ENCODE data around the gene PDE12. TPM values are rescaled to one million over a fixed set of nuclear protein-coding genes. Genes with fewer than 3 reads are reported as not detected.

PDE12 gene
- 10 to 100 TPM; 23.3 to 27.3 TPM for total RNA-seq

DNA sequence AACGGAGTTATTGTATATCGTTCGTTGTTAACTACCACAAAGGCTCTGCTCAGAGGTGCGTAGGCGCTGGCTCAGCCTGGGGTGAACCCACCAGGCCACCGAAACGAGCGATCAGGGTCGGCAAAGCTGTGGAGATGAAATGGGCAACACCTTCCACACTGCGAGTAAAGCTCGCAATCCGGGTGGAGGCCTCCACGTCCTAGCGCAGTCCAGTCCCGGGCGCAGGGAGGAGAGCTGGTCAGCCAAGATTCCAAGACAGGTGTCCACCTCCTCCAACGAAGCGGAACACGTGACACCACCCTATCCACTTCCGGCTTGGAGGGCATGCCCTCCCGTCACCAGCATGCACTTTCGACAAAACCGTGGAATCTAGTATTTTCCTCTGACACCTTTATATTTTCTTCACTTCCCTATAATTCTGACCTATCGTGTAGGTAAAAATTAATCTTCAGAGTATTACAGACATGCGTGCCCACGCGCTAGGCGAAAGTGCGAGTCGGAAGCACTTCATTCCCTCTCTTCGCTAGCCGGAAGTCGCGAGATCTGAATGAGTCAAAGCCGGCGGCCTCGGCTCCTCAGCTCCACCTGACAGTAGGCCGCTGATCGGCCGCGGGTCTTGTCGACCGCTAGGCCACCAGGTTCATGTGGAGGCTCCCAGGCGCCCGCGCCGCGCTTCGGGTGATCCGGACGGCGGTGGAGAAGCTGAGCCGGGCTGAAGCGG is at the start of gene PDE12:
TSS of gene PDE12 (plus strand) at position 537 of the 721 bp plus-strand sequence. CDS start at position 643, 106 bp downstream.
- H3K27ac Mint-ChIP-seq, result peak within 1 kb of the TSS; percentile 99
- H3K27me3 Mint-ChIP-seq, result no peaks in the 10 kb centered on the region
- POLR2A ChIA-PET, result interaction anchor here (0.5 to 3.7 kb wide), 10 partner anchors 13 to 330 kb away, joined by 3 to 55 read pairs (median 3); partner anchors contain the start of genes ARF4, DENND6A and SLMAP
- ATAC-seq (ENCODE audit: low read depth), result peak; percentile 73
- peak; percentile 82 for DNase-seq
- H3K9me3 Mint-ChIP-seq, result no peaks in the 10 kb centered on the region
- peaks cover 30% of the 10 kb centered on the region for H3K4me1 Mint-ChIP-seq
- peak within 1 kb of the TSS; percentile 90 for H3K4me3 Mint-ChIP-seq
- H3K36me3 Mint-ChIP-seq, result peaks cover 22% of the 10 kb centered on the region

DNA sequence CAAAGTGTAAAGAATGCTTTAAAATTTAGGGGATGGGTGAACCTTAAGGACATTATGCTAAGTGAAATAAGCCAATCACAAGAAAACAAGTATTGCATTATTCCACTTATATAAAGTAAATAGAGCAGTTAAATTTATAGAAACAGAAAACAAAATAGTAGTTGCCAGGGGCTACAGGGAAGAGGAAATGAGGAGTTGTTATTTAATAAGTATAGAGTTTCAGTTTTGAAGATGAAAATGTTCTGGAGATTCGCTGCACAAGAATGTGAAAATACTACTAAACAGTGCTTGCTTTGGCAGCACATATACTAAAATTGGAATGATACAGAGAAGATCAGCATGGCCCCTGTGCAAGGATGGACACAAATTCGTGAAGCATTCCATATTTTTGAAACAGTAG is 43.9 kb upstream of the PDE12 start:
- Mint-ChIP-seq H3K4me1 (no peaks in the 10 kb centered on the region), H3K36me3 (no peaks in the 10 kb centered on the region), H3K27ac (no peak overlapping the region), H3K27me3 (peaks cover 20% of the 10 kb centered on the region), H3K9me3 (no peaks in the 10 kb centered on the region), H3K4me3 (no peak overlapping the region)
- POLR2A ChIA-PET, result no interaction called here
- ATAC-seq (ENCODE audit: low read depth) (no peak), DNase-seq (no peak)

DNA sequence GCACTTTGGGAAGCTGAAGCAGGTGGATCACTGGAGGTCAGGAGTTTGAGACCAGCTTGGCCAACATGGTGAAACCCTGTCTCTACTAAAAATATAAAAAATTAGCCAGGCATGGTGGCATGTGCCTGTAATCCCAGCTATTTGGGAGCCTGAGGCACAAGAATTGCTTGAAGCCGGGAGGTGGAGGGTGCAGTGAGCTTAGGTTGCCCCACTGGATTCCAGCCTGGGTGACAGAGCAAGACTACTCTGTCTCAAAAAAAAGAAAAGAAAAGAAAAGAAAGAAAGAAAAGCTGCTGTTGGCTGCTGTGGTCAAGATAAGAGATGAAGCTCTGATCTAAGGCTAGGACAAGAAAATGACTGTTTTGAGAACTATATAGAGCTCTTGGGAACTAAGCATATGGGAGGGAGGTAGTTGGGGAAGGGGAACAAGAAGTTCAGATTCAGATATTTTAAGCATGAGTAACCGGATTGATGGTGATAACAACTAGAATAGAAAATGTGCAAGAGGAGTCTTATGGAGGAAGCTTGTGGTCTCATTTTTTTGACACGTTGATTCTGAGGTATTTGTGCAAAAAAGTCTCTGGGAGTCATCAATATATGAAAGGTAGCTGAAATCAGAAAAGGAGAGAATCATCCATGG is 37.7 kb upstream of the PDE12 start:
- Mint-ChIP-seq H3K4me1 (peaks cover 4% of the 10 kb centered on the region), H3K27me3 (peaks cover 7% of the 10 kb centered on the region), H3K36me3 (no peaks in the 10 kb centered on the region), H3K4me3 (no peak overlapping the region), H3K27ac (no peak overlapping the region), H3K9me3 (no peaks in the 10 kb centered on the region)
- DNase-seq, result no peak
- POLR2A ChIA-PET, result no interaction called here
- ATAC-seq (ENCODE audit: low read depth), result no peak

- no peak for DNase-seq
- H3K27ac Mint-ChIP-seq, result no peak overlapping the region
- no peaks in the 10 kb centered on the region for H3K9me3 Mint-ChIP-seq
- H3K27me3 Mint-ChIP-seq, result peaks cover 6% of the 10 kb centered on the region
- H3K4me3 Mint-ChIP-seq, result no peak overlapping the region
- no peaks in the 10 kb centered on the region for H3K36me3 Mint-ChIP-seq
- POLR2A ChIA-PET, result no interaction called here
- ATAC-seq (ENCODE audit: low read depth), result no peak
- no peaks in the 10 kb centered on the region for H3K4me1 Mint-ChIP-seq
Observed at GRCh38 chr3:57530071-57530608, 25.9 kb upstream of the PDE12 start.

DNA sequence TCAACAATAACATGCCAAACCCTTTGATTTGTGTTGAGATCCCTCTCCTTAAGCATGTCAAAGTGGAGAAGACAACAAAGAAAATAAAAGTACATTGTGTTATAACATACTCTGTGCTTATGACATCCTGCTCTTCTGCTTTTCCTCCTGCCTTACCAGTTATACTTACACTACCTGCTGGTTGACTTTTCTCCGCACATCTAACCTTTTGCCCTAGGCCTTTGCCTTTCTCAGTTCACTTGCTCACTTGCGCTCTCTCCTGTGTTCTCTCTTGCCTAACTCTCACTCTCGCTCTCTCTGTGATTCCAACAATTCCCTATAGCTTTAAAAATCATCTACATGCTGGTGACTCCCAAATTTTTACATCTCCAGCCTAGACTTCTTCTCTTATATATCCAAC is 17.6 kb upstream of the PDE12 start:
- H3K27me3 Mint-ChIP-seq, result peaks cover 4% of the 10 kb centered on the region
- POLR2A ChIA-PET, result no interaction called here
- no peak overlapping the region for H3K27ac Mint-ChIP-seq
- ATAC-seq (ENCODE audit: low read depth) (no peak), DNase-seq (no peak)
- no peak overlapping the region for H3K4me3 Mint-ChIP-seq
- no peaks in the 10 kb centered on the region for H3K9me3 Mint-ChIP-seq
- H3K4me1 Mint-ChIP-seq, result no peaks in the 10 kb centered on the region
- H3K36me3 Mint-ChIP-seq, result no peaks in the 10 kb centered on the region

DNA sequence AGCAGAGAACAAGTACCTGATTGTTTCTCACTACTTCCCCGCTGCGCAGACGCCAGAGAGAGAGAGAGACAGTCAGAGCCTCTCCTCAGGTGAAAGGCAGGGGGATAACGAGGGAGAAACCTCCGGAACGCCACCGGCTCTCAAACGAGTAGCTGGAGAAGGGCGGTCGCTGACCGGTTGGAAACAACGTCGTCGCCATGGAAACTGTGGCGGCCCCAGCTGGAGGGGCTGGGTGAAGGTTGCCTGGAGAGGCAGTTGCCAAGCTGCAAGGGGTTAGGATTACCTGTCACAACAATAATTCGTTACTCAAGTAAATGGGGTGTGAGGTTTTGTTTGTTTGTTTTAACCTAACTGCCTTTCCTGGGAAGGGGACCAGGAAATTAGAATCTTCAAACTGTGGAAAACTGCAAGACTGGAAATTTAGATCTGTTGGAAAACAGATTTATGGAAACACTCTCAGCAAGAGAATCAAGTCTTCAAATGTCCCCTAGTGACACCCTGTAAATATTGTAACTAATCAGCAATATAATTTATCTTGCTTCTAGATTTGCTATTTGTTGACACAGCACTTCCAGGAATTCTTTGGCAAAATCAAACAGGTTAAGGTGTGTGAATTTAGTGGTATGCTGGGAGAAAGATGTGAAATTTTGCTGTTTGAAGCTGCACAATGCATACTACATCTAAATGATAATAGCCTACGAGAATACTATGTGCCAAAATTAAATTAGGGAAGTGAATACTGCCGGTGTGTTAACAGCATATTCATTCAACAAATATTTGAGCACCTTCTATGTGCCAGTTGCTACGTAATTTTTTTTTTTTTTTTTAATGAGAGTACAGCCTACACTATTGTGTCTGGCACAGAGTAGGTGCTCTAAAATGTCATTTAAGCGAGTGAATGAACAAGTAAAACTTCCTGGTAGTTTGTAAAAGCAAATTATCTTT is 11.6 kb upstream of the PDE12 start, which contains the start of gene DNAH12:
TSS of gene DNAH12 (minus strand) at position 164 of the 945 bp plus-strand sequence. CDS start 1,474 bp downstream, outside the sequence.
- Mint-ChIP-seq H3K27me3 (peaks cover 4% of the 10 kb centered on the region), H3K27ac (no peak within 1 kb of the TSS), H3K4me1 (peaks cover 8% of the 10 kb centered on the region), H3K36me3 (peaks cover 1% of the 10 kb centered on the region), H3K4me3 (peak within 1 kb of the TSS; percentile 4), H3K9me3 (no peaks in the 10 kb centered on the region)
- DNase-seq (no peak), ATAC-seq (ENCODE audit: low read depth) (peak; percentile 36)
- POLR2A ChIA-PET, result no interaction called here

GRCh38 chr3:57545636-57546268 is 10.3 kb upstream of the PDE12 start:
- peaks cover 8% of the 10 kb centered on the region for H3K4me1 Mint-ChIP-seq
- DNase-seq, result no peak
- H3K27me3 Mint-ChIP-seq, result peaks cover 4% of the 10 kb centered on the region
- H3K27ac Mint-ChIP-seq, result no peak overlapping the region
- H3K4me3 Mint-ChIP-seq, result no peak overlapping the region
- no peak for ATAC-seq (ENCODE audit: low read depth)
- peaks cover 1% of the 10 kb centered on the region for H3K36me3 Mint-ChIP-seq
- POLR2A ChIA-PET, result no interaction called here
- H3K9me3 Mint-ChIP-seq, result no peaks in the 10 kb centered on the region

GRCh38 chr3:57546616-57547015 is 9.5 kb upstream of the PDE12 start:
- no peak overlapping the region for H3K27ac Mint-ChIP-seq
- DNase-seq (no peak), ATAC-seq (ENCODE audit: low read depth) (no peak)
- no peak overlapping the region for H3K4me3 Mint-ChIP-seq
- no peaks in the 10 kb centered on the region for H3K9me3 Mint-ChIP-seq
- peaks cover 1% of the 10 kb centered on the region for H3K36me3 Mint-ChIP-seq
- H3K27me3 Mint-ChIP-seq, result peaks cover 4% of the 10 kb centered on the region
- POLR2A ChIA-PET, result no interaction called here
- peaks cover 8% of the 10 kb centered on the region for H3K4me1 Mint-ChIP-seq

- peaks cover 19% of the 10 kb centered on the region for H3K36me3 Mint-ChIP-seq
- H3K4me1 Mint-ChIP-seq, result peaks cover 26% of the 10 kb centered on the region
- H3K9me3 Mint-ChIP-seq, result no peaks in the 10 kb centered on the region
- DNase-seq (no peak), ATAC-seq (ENCODE audit: low read depth) (no peak)
- peak overlapping the region; percentile 99 for H3K27ac Mint-ChIP-seq
- no peaks in the 10 kb centered on the region for H3K27me3 Mint-ChIP-seq
- POLR2A ChIA-PET, result interaction anchor here (0.5 to 3.7 kb wide), 4 partner anchors 13 to 138 kb away, joined by 3 to 55 read pairs (median 4); partner anchors contain the start of genes ARF4 and DENND6A
- peak overlapping the region; percentile 90 for H3K4me3 Mint-ChIP-seq
Observed at GRCh38 chr3:57555306-57555705, 768 bp upstream of the PDE12 start.

DNA sequence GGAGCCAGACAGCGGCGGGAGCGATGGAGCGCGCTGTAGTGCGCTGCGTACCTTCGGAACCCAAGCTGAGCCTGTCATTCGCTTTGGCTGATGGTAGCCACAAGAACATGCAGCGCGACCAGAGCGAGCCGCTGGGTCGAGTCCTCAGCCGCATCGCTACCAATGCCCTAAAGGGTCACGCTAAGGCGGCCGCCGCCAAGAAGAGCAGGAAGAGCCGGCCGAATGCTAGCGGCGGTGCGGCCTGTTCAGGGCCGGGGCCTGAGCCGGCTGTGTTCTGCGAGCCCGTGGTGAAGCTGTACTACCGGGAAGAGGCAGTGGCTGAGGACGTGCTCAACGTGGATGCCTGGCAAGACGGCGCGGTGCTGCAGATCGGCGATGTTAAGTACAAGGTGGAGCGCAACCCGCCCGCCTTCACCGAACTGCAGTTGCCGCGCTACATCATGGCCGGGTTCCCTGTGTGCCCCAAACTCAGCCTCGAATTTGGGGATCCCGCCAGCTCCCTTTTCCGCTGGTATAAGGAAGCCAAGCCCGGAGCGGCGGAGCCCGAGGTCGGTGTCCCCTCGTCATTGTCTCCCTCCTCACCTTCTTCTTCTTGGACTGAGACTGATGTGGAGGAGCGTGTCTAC is 498 bp downstream of the PDE12 start:
- Mint-ChIP-seq H3K4me3 (peak overlapping the region; percentile 90), H3K27ac (peak overlapping the region; percentile 99), H3K36me3 (peaks cover 22% of the 10 kb centered on the region), H3K4me1 (peaks cover 33% of the 10 kb centered on the region), H3K27me3 (no peaks in the 10 kb centered on the region), H3K9me3 (no peaks in the 10 kb centered on the region)
- DNase-seq (no peak), ATAC-seq (ENCODE audit: low read depth) (peak; percentile 46)
- POLR2A ChIA-PET, result interaction anchor here (0.6 to 3.7 kb wide), 9 partner anchors 9 to 329 kb away, joined by 3 to 55 read pairs (median 3); partner anchors contain the start of genes ARF4, DENND6A and SLMAP

- Mint-ChIP-seq H3K9me3 (no peaks in the 10 kb centered on the region), H3K27ac (peak overlapping the region; percentile 99), H3K36me3 (peaks cover 22% of the 10 kb centered on the region), H3K4me3 (peak overlapping the region; percentile 90), H3K4me1 (peaks cover 34% of the 10 kb centered on the region), H3K27me3 (no peaks in the 10 kb centered on the region)
- POLR2A ChIA-PET, result interaction anchor here (0.6 to 3.7 kb wide), 8 partner anchors 9 to 329 kb away, joined by 3 to 55 read pairs (median 3); partner anchors contain the start of genes ARF4 and SLMAP
- ATAC-seq (ENCODE audit: low read depth) (peak; percentile 64), DNase-seq (peak; percentile 65)
Observed at GRCh38 chr3:57557085-57557537, 1.0 kb downstream of the PDE12 start.

GRCh38 chr3:57559526-57559925 is 3.5 kb downstream of the PDE12 start:
- Mint-ChIP-seq H3K27ac (no peak overlapping the region), H3K9me3 (peaks cover 2% of the 10 kb centered on the region), H3K4me1 (peaks cover 37% of the 10 kb centered on the region), H3K36me3 (peaks cover 26% of the 10 kb centered on the region), H3K4me3 (peak overlapping the region; percentile 60), H3K27me3 (no peaks in the 10 kb centered on the region)
- DNase-seq (no peak), ATAC-seq (ENCODE audit: low read depth) (no peak)
- POLR2A ChIA-PET, result no interaction called here
